Ishikawa (cell line): Measurements from ENCODE around the gene AGER.

ENCODE experiments used
- CEBPB ChIP-seq: IDR thresholded peaks from 2 replicates; pipeline ENCODE4 v1.6.1; 2012
- CREB1 ChIP-seq: IDR thresholded peaks from 2 replicates; pipeline ENCODE4 v1.6.1; 2012; ENCODE audit warnings: low read depth
- EGR1 ChIP-seq: IDR thresholded peaks from 2 replicates; pipeline ENCODE4 v1.6.1; 2012
- EP300 ChIP-seq: IDR thresholded peaks from 2 replicates; pipeline ENCODE4 v1.6.1; 2012; ENCODE audit warnings: borderline replicate concordance
- FOXM1 ChIP-seq: IDR thresholded peaks from 2 replicates; pipeline ENCODE4 v1.6.1; 2012; ENCODE audit warnings: low read depth, borderline replicate concordance
- NFIC ChIP-seq: IDR thresholded peaks from 2 replicates; pipeline ENCODE4 v1.6.1; 2012
- RAD21 ChIP-seq: IDR thresholded peaks from 2 replicates; pipeline ENCODE4 v1.6.1; 2012; ENCODE audit warnings: low read depth
- REST ChIP-seq: IDR thresholded peaks from 2 replicates; pipeline ENCODE4 v1.6.1; 2012; ENCODE audit warnings: low read depth, mild to moderate bottlenecking
- TAF1 ChIP-seq: IDR thresholded peaks from 2 replicates; pipeline ENCODE4 v1.6.1; 2012; ENCODE audit warnings: low read depth, mild to moderate bottlenecking
- TCF12 ChIP-seq: IDR thresholded peaks from 2 replicates; pipeline ENCODE4 v1.6.1; 2012; ENCODE audit warnings: low read depth
- TEAD4 ChIP-seq: IDR thresholded peaks from 2 replicates; pipeline ENCODE4 v1.6.1; 2012
- YY1 ChIP-seq: IDR thresholded peaks from 2 replicates; pipeline ENCODE4 v1.6.1; 2012; ENCODE audit warnings: low read depth
- TF ChIP-seq, protein P1 (sequence below): IDR thresholded peaks from 2 replicates; pipeline ENCODE4 v1.6.1; 2012

GRCh38 chr6:32182555-32182981 lies 1.5 kb downstream of the AGER start:
- TF ChIP-seq, protein P1, sequence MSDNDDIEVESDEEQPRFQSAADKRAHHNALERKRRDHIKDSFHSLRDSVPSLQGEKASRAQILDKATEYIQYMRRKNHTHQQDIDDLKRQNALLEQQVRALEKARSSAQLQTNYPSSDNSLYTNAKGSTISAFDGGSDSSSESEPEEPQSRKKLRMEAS = no peak
- TF ChIP-seq TEAD4 (no peak), TCF12 (no peak), EP300 (no peak), EGR1 (no peak), REST (no peak), CREB1 (no peak), RAD21 (no peak), CEBPB (no peak), YY1 (no peak), FOXM1 (no peak), NFIC (no peak), TAF1 (no peak)
